B cell (primary cell): ENCODE results near the gene GALNT6.

Experiments used
- EZH2 ChIP-seq: IDR thresholded peaks from 2 replicates; pipeline ENCODE4 v1.6.1; 2012; ENCODE audit warnings: borderline replicate concordance, low read depth, mild to moderate bottlenecking, moderate library complexity, low read length; ENCODE audit not compliant: insufficient read depth, poor library complexity, severe bottlenecking
- TF ChIP-seq, protein P1 (sequence below): fragments of 200-600 bp; IDR thresholded peaks from one replicate; pipeline ENCODE4 v1.8.0; 2022; ENCODE audit warnings: antibody characterized with exemption, mild to moderate bottlenecking

DNA sequence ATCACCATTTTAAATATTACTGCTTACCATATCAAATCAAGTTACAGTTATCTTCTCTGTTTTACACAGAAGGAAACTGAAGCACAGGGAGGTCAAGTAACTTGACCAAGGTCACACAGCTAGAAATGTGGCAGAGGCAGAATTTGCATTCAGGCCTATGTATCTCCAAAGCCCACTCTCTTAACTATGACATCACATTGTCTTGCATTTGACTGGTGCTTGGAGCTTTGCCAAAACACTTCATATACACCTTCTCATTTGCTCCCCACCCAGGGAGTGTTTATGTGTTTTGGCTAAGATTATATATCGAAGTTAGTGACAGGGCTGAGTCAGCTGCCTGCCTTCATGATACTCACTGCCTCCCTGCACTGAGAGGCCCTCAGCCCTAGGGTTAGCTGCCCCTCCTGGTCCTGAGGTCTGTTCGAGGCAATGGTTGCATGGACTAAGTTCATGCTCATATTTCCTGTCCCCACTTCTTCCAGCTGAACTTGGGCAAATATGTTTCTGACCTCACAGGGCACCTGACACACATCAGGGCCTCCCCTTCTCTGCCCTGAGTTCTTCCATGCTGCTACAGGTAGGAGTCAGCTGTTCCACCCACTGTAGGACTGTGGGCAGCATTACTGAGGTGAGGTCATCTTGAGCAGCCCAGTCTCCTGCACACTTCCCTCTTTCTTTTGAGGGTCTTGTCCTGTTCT, 1.8 kb downstream of the GALNT6 start:
- TF ChIP-seq, protein P1, sequence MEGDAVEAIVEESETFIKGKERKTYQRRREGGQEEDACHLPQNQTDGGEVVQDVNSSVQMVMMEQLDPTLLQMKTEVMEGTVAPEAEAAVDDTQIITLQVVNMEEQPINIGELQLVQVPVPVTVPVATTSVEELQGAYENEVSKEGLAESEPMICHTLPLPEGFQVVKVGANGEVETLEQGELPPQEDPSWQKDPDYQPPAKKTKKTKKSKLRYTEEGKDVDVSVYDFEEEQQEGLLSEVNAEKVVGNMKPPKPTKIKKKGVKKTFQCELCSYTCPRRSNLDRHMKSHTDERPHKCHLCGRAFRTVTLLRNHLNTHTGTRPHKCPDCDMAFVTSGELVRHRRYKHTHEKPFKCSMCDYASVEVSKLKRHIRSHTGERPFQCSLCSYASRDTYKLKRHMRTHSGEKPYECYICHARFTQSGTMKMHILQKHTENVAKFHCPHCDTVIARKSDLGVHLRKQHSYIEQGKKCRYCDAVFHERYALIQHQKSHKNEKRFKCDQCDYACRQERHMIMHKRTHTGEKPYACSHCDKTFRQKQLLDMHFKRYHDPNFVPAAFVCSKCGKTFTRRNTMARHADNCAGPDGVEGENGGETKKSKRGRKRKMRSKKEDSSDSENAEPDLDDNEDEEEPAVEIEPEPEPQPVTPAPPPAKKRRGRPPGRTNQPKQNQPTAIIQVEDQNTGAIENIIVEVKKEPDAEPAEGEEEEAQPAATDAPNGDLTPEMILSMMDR = no peak
- TF ChIP-seq EZH2 = no peak
